Breast epithelium (tissue), 4 donors: ENCODE results near the gene ADORA2B. TPM values are rescaled to one million over a fixed set of nuclear protein-coding genes. Genes with fewer than 3 reads are reported as not detected.

Source experiments
- DNase-seq, 2 donors: peaks; one replicate each; pipeline ENCODE4 v3.0.0-alpha.2; 2019; ENCODE audit warnings: low spot score in 2 of 2
- H3K27ac ChIP-seq, 2 donors: fragments of 200-600 bp; sonication (generic) in 1 of 2; one replicate each; pipeline ENCODE4 v1.5.1; 2016 to 2019; ENCODE audit warnings: mild to moderate bottlenecking in 1 of 2
- H3K27me3 ChIP-seq, 2 donors: fragments of 200-600 bp; sonication (generic) in 1 of 2; one replicate each; pipeline versions ENCODE4 v1.5.1 to v1.6.0; 2017 to 2019; ENCODE audit warnings: control low read depth in 1 of 2, mild to moderate bottlenecking in 1 of 2
- H3K36me3 ChIP-seq: fragments of 200-600 bp; one replicate; pipeline ENCODE4 v1.5.1; 2019
- H3K4me1 ChIP-seq, 2 donors: fragments of 200-600 bp; sonication (generic); one replicate each; pipeline ENCODE4 v1.5.1; 2016 to 2019; ENCODE audit warnings: control low read depth in 1 of 2
- H3K4me3 ChIP-seq, 3 donors: fragments of 200-600 bp; sonication (generic); 1 replicate in 2 of 3; 2 replicates in 1 of 3; pipeline ENCODE4 v1.5.1; 2016 to 2019; ENCODE audit warnings: mild to moderate bottlenecking in 3 of 3, moderate library complexity in 2 of 3
- H3K9me3 ChIP-seq, 2 donors: fragments of 200-600 bp; sonication (generic) in 1 of 2; one replicate each; pipeline ENCODE4 v1.5.1; 2016 to 2019; ENCODE audit warnings: control low read depth in 1 of 2
- POLR2A ChIP-seq: fragments of 450-650 bp; IDR thresholded peaks from one replicate; pipeline ENCODE4 v1.6.1; 2016; ENCODE audit warnings: antibody characterized with exemption, mild to moderate bottlenecking, moderate library complexity
- POLR2AphosphoS5 ChIP-seq, 3 donors: sonication (generic); formaldehyde crosslinking; IDR thresholded peaks; one replicate each; pipeline ENCODE4 v1.6.1; 2017; ENCODE audit warnings: antibody characterized with exemption in 3 of 3
- intact Hi-C: fragments of 100-400 bp; cut with DNase I; formaldehyde crosslinking; loops from one replicate; pipeline ENCODE4 v1.15.1; 2023; ENCODE audit warnings: low total_unique reads
- total RNA-seq, 3 donors: library from RNA; depleted of rRNA; stranded (reverse); fragments of >200 nt; gene quantifications; one replicate each; pipeline ENCODE4 v1.1.0, GENCODE V29; 2016
- TF ChIP-seq, protein P1 (sequence below), 3 donors: fragments of 450-650 bp; IDR thresholded peaks; one replicate each; pipeline ENCODE4 v1.5.1; 2016 to 2017; ENCODE audit warnings: antibody characterized with exemption in 3 of 3, mild to moderate bottlenecking in 3 of 3, moderate library complexity in 3 of 3

The ADORA2B gene
- total RNA-seq, 3 donors from 2014 or later: 0.48 to 5.6 (median 4.9) TPM

DNA sequence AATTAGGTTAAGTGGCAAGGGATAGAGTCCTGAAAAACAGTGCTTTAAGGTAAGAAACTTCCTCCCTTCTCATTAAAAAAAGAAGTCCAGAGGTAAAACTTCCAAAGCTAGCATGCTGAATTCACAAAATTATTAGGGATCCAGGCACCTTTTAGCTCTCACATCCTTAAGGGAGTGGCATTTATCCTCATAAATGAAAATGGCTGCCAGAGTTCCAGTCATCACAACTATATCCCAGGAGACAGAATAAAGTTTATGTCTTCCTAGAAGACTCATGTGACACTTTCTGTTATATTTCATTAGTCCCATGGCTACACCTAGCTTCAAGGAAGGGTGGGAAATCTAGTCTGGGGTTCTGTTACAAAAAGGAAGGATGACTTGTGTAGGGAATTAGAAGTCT lies 23.3 kb upstream of the ADORA2B start:
- no peak overlapping the region for H3K27ac ChIP-seq
- no peak for DNase-seq
- TF ChIP-seq, protein P1, sequence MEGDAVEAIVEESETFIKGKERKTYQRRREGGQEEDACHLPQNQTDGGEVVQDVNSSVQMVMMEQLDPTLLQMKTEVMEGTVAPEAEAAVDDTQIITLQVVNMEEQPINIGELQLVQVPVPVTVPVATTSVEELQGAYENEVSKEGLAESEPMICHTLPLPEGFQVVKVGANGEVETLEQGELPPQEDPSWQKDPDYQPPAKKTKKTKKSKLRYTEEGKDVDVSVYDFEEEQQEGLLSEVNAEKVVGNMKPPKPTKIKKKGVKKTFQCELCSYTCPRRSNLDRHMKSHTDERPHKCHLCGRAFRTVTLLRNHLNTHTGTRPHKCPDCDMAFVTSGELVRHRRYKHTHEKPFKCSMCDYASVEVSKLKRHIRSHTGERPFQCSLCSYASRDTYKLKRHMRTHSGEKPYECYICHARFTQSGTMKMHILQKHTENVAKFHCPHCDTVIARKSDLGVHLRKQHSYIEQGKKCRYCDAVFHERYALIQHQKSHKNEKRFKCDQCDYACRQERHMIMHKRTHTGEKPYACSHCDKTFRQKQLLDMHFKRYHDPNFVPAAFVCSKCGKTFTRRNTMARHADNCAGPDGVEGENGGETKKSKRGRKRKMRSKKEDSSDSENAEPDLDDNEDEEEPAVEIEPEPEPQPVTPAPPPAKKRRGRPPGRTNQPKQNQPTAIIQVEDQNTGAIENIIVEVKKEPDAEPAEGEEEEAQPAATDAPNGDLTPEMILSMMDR (IDR thresholded peaks at IDR 0.05): no peak
- TF ChIP-seq POLR2AphosphoS5 (IDR thresholded peaks at IDR 0.05): no peak
- TF ChIP-seq POLR2A: no peak
- H3K4me3 ChIP-seq: no peak overlapping the region
- intact Hi-C loops: no loop called here
- H3K9me3 ChIP-seq: peaks cover 0 to 4% of the 10 kb centered on the region in 2 donors
- H3K27me3 ChIP-seq: peaks cover 2 to 5% of the 10 kb centered on the region in 2 donors
- H3K36me3 ChIP-seq: no peaks in the 10 kb centered on the region
- no peaks in the 10 kb centered on the region for H3K4me1 ChIP-seq

DNA sequence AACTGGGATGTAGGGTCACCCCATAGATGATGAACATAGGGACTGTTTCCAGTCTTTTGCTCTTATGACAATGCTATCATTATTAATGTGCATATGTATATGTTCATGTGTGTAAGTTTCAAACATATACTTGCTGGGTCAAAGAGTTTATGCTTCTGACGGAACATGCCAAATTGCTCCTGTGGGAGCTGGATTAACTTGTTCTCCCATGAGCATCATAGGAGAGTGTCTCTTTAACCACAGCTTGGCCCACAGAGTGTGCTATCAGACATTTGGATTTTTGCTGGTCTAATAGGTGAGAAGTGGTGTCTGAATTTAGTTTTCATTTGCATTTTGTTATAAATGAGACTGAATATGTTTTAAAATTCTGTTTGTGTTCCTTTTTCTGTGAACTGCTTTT lies 22.3 kb upstream of the ADORA2B start:
- peaks cover 0 to 4% of the 10 kb centered on the region in 2 donors for H3K9me3 ChIP-seq
- no peak overlapping the region for H3K27ac ChIP-seq
- H3K4me3 ChIP-seq: no peak overlapping the region
- TF ChIP-seq POLR2A (no peak), POLR2AphosphoS5 (IDR thresholded peaks at IDR 0.05) (no peak)
- TF ChIP-seq, protein P1 (IDR thresholded peaks at IDR 0.05): no peak
- H3K27me3 ChIP-seq: no peaks in the 10 kb centered on the region
- intact Hi-C loops: no loop called here
- H3K4me1 ChIP-seq: no peaks in the 10 kb centered on the region
- no peak for DNase-seq
- no peaks in the 10 kb centered on the region for H3K36me3 ChIP-seq

DNA sequence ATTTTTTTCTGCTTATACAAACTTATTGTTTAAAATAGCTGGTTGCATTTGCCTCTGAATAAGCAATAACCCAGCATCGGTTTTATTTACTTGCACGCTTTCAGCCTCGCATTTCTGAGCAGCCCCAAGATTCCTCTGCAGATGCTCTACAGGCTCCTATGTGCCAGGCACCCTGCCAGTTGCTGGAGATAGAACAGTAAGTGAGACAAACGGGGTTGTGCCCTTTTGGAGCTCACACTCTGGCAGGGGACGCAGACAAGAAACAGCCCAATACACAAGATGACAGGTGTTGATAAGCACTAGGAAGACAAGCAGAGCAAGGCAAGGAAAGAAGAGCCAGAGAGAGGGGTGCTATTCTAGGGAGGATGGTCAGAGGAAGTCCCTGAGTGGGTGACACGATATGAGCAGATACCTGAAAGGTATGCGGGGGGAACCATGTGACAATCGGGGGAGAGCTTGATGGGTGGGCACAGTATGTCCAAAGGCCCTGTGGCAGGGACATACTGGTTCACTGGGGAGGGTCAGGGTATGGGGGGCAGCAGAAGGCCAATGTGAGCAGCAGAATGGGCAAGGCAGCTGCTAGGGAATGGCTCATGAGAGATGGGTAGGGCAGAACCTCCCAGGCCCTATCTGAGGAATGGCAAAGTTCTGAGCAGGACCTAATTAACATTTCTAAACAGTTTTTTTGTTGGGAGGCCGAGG lies 18.7 kb upstream of the ADORA2B start:
- DNase-seq: no peak
- Histone ChIP-seq H3K36me3 (no peaks in the 10 kb centered on the region), H3K4me3 (no peak overlapping the region), H3K27me3 (no peaks in the 10 kb centered on the region), H3K4me1 (no peaks in the 10 kb centered on the region), H3K27ac (no peak overlapping the region), H3K9me3 (peaks cover 0 to 4% of the 10 kb centered on the region in 2 donors)
- TF ChIP-seq, protein P1 (IDR thresholded peaks at IDR 0.05): no peak
- intact Hi-C loops: no loop called here

DNA sequence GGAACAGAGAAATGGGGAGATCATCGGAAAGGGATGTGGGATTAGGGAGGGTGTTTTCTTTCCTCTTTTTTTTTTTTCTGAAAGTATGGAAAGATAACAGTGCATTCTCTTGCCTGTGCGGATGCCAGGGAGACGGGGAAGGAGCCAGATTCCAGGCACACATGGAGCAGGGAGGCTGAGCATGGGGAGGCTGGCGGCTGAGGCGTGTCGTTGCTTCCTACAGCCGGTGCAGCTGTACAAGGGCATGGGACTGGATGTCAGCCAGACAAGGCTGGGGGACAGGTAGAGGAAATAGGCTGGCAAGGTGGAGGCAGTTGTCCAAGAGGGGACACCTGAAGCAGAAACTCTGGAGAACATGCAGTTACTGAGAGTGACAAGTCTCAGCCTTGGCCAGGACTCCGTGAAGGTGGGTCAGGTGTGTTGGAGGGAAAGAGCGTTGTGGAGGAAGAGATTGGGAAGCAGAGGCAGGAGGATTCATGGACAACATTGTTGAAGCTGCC lies 16.6 kb upstream of the ADORA2B start:
- Histone ChIP-seq H3K27ac (no peak overlapping the region), H3K4me3 (no peak overlapping the region), H3K36me3 (no peaks in the 10 kb centered on the region), H3K9me3 (no peaks in the 10 kb centered on the region), H3K27me3 (no peaks in the 10 kb centered on the region), H3K4me1 (no peaks in the 10 kb centered on the region)
- TF ChIP-seq POLR2AphosphoS5 (IDR thresholded peaks at IDR 0.05): no peak
- TF ChIP-seq, protein P1 (IDR thresholded peaks at IDR 0.05): no peak
- no peak for DNase-seq
- intact Hi-C loops: no loop called here

DNA sequence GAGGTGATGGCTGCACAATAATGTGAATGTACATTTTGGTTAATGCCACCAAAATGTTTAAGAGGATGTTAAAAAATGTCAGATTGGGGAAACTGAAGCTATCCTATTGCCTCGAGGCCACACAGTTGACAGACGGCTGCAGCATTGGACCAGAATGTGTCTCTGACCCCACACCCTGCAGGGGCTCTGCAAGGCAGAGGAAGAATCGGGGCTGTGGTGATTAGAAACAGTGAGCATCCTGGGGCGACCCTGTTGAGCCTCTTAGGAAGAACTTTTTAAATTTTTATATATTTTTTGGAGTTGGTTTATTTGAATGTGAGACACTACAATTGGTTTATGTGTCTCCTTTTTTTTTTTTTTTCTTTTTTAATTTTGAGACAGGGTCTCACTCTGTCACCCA lies 15.0 kb upstream of the ADORA2B start:
- DNase-seq: no peak
- intact Hi-C loops: no loop called here

More for the DNA sequence above, 15.0 kb upstream of the ADORA2B start:
- Histone ChIP-seq H3K9me3 (no peaks in the 10 kb centered on the region), H3K27ac (no peak overlapping the region), H3K36me3 (no peaks in the 10 kb centered on the region), H3K4me3 (no peak overlapping the region), H3K27me3 (no peaks in the 10 kb centered on the region), H3K4me1 (no peaks in the 10 kb centered on the region)
- TF ChIP-seq, protein P1 (IDR thresholded peaks at IDR 0.05): no peak
- TF ChIP-seq POLR2AphosphoS5 (IDR thresholded peaks at IDR 0.05) (no peak), POLR2A (no peak)
